K562 (cell line): ENCODE data around the gene ADD1. TPM values are rescaled to one million over a fixed set of nuclear protein-coding genes. Genes with fewer than 3 reads are reported as not detected.

ENCODE experiments used
- ATAC-seq: fragments of 200-7000 bp; cut with Tn5 transposase; 3 replicates; pipeline ENCODE4 v1.9.1; 2020; ENCODE audit warnings: moderate library complexity
- BruUV-seq: library from RNA; stranded (reverse); fragments of 400-500 nt; replicated peaks from 2 replicates; lab custom pipeline; 2021; lab: Mats Ljungman, UMichigan
- CTCF ChIA-PET: fragments of 300-600 bp; formaldehyde crosslinking; extraction: SDS; loops from one replicate; lab custom pipeline; 2021; ENCODE audit warnings: low intra/inter-chr PET ratio; lab: Yijun Ruan, JAX
- POLR2A ChIA-PET: fragments of 300-600, 350-650 bp; sonication (Branson Sonifier 250); formaldehyde crosslinking; extraction: SDS; loops from one replicate; lab custom pipeline; 2021; ENCODE audit warnings: antibody characterized with exemption, inconsistent platforms; lab: Yijun Ruan, JAX
- DNase-seq, 4 experiments: peaks; one replicate each; pipeline versions ENCODE4 v3.0.0 to v3.0.0-alpha.2; 2011 to 2018; ENCODE audit warnings: low spot score in 3 of 4, mixed read lengths in 3 of 4; ENCODE audit errors: extremely low read depth in 1 of 4
- FAIRE-seq: peaks from 2 replicates; lab custom pipeline; 2011; peaks lifted over from hg19 to GRCh38; lab: Jason Lieb, UNC
- H2AFZ ChIP-seq: 2 replicates; pipeline ENCODE4 v1.6.0; 2011; ENCODE audit warnings: low read depth, low read length, control low read depth, inconsistent platforms
- H3K27ac ChIP-seq: fragments of 200-600 bp; 3 replicates; pipeline ENCODE4 v1.8.0; 2011; ENCODE audit warnings: low read depth, mild to moderate bottlenecking, control low read depth, inconsistent platforms, low read length, moderate library complexity, mixed read lengths; ENCODE audit errors: extremely low read depth
- H3K27me3 ChIP-seq, 2 experiments: fragments of 300-600 bp in 1 of 2; 2 replicates in 1 of 2; 3 replicates in 1 of 2; pipeline versions ENCODE4 v1.6.0 to v1.8.0; 2011; ENCODE audit warnings: inconsistent platforms in 2 of 2, low read length in 2 of 2, mild to moderate bottlenecking in 1 of 2, mixed read lengths in 1 of 2, moderate library complexity in 1 of 2; ENCODE audit not compliant: control insufficient read depth in 2 of 2, insufficient read depth in 2 of 2
- H3K36me3 ChIP-seq: fragments of 300-600 bp; 3 replicates; pipeline ENCODE4 v1.8.0; 2011; ENCODE audit warnings: mild to moderate bottlenecking, low read length, inconsistent platforms; ENCODE audit not compliant: control insufficient read depth, insufficient read depth
- H3K4me1 ChIP-seq, 2 experiments: fragments of 200-600 bp in 1 of 2; replicated peaks in 1 of 2; 2 replicates in 1 of 2; 3 replicates in 1 of 2; pipeline versions ENCODE4 v1.5.1 to v1.8.0; 2011; ENCODE audit warnings: inconsistent platforms in 2 of 2, low read length in 2 of 2, mild to moderate bottlenecking in 1 of 2, mixed read lengths in 1 of 2, moderate library complexity in 1 of 2; ENCODE audit not compliant: control insufficient read depth in 2 of 2, insufficient read depth in 2 of 2
- H3K4me2 ChIP-seq: 2 replicates; pipeline ENCODE4 v1.6.1; 2011; ENCODE audit warnings: low read length, control low read depth, inconsistent platforms, mixed read lengths; ENCODE audit not compliant: insufficient read depth
- H3K4me3 ChIP-seq: fragments of 200-600 bp; sonication (generic), shearing (Covaris generic); 2 replicates; pipeline ENCODE4 v1.5.1; 2016; ENCODE audit warnings: control low read depth, inconsistent platforms
- H3K79me2 ChIP-seq: fragments of 200-600 bp; 3 replicates; pipeline ENCODE4 v1.8.0; 2011; ENCODE audit warnings: low read length, inconsistent platforms; ENCODE audit not compliant: control insufficient read depth, insufficient read depth
- H3K9ac ChIP-seq, 2 experiments: 2 replicates each; pipeline versions ENCODE4 v1.6.0 to v1.6.1; 2011; ENCODE audit warnings: low read depth in 2 of 2, low read length in 2 of 2, control low read depth in 1 of 2, inconsistent platforms in 1 of 2, mild to moderate bottlenecking in 1 of 2, mixed read lengths in 1 of 2; ENCODE audit not compliant: insufficient read depth in 1 of 2
- H3K9me1 ChIP-seq: one replicate; pipeline ENCODE4 v1.6.0; 2011; ENCODE audit warnings: inconsistent platforms, mild to moderate bottlenecking, low read length, moderate library complexity; ENCODE audit not compliant: control insufficient read depth, insufficient read depth
- H3K9me3 ChIP-seq: replicated peaks from 2 replicates; pipeline ENCODE4 v1.5.1; 2011; ENCODE audit warnings: low read depth, low read length, inconsistent platforms; ENCODE audit not compliant: control insufficient read depth, insufficient read depth
- H4K20me1 ChIP-seq: replicated peaks from 2 replicates; pipeline ENCODE4 v1.6.1; 2011; ENCODE audit warnings: low read length, inconsistent platforms, mixed read lengths; ENCODE audit not compliant: control insufficient read depth, insufficient read depth
- CAMTA2 ChIP-seq: fragments of 250-450 bp; sonication (Bioruptor Pico); conservative IDR thresholded peaks from 2 replicates; pipeline ENCODE4 v1.5.1; 2022
- DACH1 ChIP-seq: fragments of 450-650 bp; IDR thresholded peaks from 2 replicates; pipeline ENCODE4 v1.6.1; 2018; ENCODE audit not compliant: partially characterized antibody
- HSF4 ChIP-seq: fragments of 250-450 bp; sonication (Bioruptor Pico); IDR thresholded peaks from 2 replicates; pipeline ENCODE4 v2.1.2; 2022; ENCODE audit warnings: mild to moderate bottlenecking, moderate library complexity, borderline replicate concordance
- RBM14 ChIP-seq: fragments of 200-400 bp; formaldehyde crosslinking; IDR thresholded peaks from 2 replicates; pipeline ENCODE4 v1.6.1; 2018; ENCODE audit warnings: low read depth, mild to moderate bottlenecking, low read length, moderate library complexity, borderline replicate concordance; ENCODE audit not compliant: insufficient read depth
- TBP ChIP-seq: optimal IDR thresholded peaks from 2 replicates; pipeline ENCODE3; 2011; ENCODE audit warnings: low read depth, low read length, improper control_type of control experiment
- ZKSCAN8 ChIP-seq: fragments of 200-800 bp; sonication (Bioruptor generic); IDR thresholded peaks from 2 replicates; pipeline ENCODE4 v1.6.1; 2016; ENCODE audit warnings: missing genetic modification characterization, missing compliant biosample characterization
- ZNF583 ChIP-seq: fragments of 250-450 bp; sonication (Bioruptor Pico); IDR thresholded peaks from 2 replicates; pipeline ENCODE4 v1.4.0; 2020
- WGBS: fragments of 100-300 bp; shearing (Covaris generic); methylation state at CpG from one replicate; pipeline ENCODE4 v1.1.6; 2016; ENCODE audit warnings: low coverage, mixed read lengths; ENCODE audit not compliant: insufficient coverage; ENCODE audit errors: missing lambda C conversion rate; 5-methylcytosine and 5-hydroxymethylcytosine counted together
- in situ Hi-C: fragments of 300-500 bp; cut with MboI; formaldehyde crosslinking; loops from 4 replicates; pipeline ENCODE4 v1.15.0; 2018; ENCODE audit warnings: inconsistent platforms, mixed read lengths
- intact Hi-C: fragments of 100-400 bp; cut with micrococcal nuclease; formaldehyde crosslinking; loops from 2 replicates; pipeline ENCODE4 v1.14.2; 2022
- polyA plus RNA-seq, 8 experiments: library from polyadenylated mRNA; depleted of rRNA in 4 of 8; stranded (reverse) in 5 of 8; unstranded in 3 of 8; fragments of >200 nt; fragmentation: Nextera tagmentation in 2 of 8; fragmentation: Illumina TruSeq in 1 of 8; extraction: Ambion mirVana in 2 of 8; extraction: Trizol in 1 of 8; gene quantifications; 2 replicates each; pipeline versions ENCODE4 v1.2.1 to v1.2.3, GENCODE V29; 2011 to 2014; ENCODE audit warnings: inconsistent platforms in 1 of 8, missing spikeins in 1 of 8
- total RNA-seq, 7 experiments: library from RNA; depleted of rRNA in 6 of 7; stranded (reverse); fragments of >200 nt in 6 of 7; fragmentation: Illumina TruSeq in 2 of 7; extraction: Trizol in 2 of 7; gene quantifications; 2 replicates each; pipeline versions ENCODE4 v1.2.1 to v1.2.3, GENCODE V29; 2011 to 2021; ENCODE audit warnings: low replicate concordance in 1 of 7
- TF ChIP-seq, protein P1 (sequence below): fragments of 450-650 bp; formaldehyde crosslinking; IDR thresholded peaks from 2 replicates; pipeline ENCODE4 v1.4.0; 2022; ENCODE audit warnings: missing genetic modification characterization
- TF ChIP-seq, protein P2 (sequence below): fragments of 250-450 bp; sonication (Bioruptor Pico); IDR thresholded peaks from 2 replicates; pipeline ENCODE4 v1.5.0; 2021
- TF ChIP-seq, protein P3 (sequence below): fragments of 250-450 bp; sonication (Bioruptor Pico); IDR thresholded peaks from 2 replicates; pipeline ENCODE4 v1.8.0; 2021; ENCODE audit warnings: mild to moderate bottlenecking, moderate library complexity

ADD1 gene
- total and polyA plus RNA-seq, 9 of the 15 experiments (the other 6 are each of a cell fraction or from before 2014, with no cell fraction given) = 17.5 to 153 (median 74.0) TPM

DNA sequence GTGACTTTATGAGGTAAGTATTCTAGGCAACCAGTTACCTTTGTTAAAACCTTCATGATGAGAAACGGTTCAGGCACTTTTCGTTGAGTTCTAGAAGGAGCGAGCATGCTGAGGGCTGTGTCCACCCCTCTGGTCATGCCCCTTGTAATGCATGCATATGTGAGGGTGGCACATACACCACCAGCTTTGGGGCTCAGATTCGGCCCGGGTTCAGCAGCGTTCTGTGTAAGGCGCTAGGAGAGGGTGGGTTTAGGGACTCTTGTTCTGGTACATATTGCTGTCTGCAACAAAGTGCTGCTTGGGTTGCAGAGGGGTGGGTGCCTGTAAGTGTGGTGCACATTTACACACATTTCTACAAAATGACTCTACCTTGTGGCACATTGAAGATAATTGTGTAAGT is 65.0 kb downstream of the ADD1 start:
- in situ Hi-C loops = no loop called here
- WGBS = 85% methylated on average over 7 of the region's 7 CpGs
- Histone ChIP-seq H3K4me3 (no peak overlapping the region), H3K79me2 (no peaks in the 10 kb centered on the region), H3K27me3 (no peaks in the 10 kb centered on the region), H3K36me3 (peaks cover 82% of the 10 kb centered on the region; the same call in 2 of the 3 replicates), H4K20me1 (peaks cover 7% of the 10 kb centered on the region; the same call in 1 of the 2 replicates), H3K4me2 (no peak overlapping the region), H3K9me1 (no peaks in the 10 kb centered on the region), H3K27ac (no peak overlapping the region), H3K9ac (no peak overlapping the region), H3K9me3 (no peaks in the 10 kb centered on the region), H3K4me1 (no peaks in the 10 kb centered on the region; a peak in 1 of 5 replicates), H2AFZ (no peak overlapping the region)
- ATAC-seq (no peak), FAIRE-seq (no peak), DNase-seq (no peak)
- TF ChIP-seq HSF4 (CRISPR knock-in tag) (no peak), ZKSCAN8 (CRISPR knock-in tag) (no peak), TBP (no peak), RBM14 (no peak), CAMTA2 (CRISPR knock-in tag) (no peak), ZNF583 (no peak), DACH1 (no peak)
- TF ChIP-seq, protein P1, sequence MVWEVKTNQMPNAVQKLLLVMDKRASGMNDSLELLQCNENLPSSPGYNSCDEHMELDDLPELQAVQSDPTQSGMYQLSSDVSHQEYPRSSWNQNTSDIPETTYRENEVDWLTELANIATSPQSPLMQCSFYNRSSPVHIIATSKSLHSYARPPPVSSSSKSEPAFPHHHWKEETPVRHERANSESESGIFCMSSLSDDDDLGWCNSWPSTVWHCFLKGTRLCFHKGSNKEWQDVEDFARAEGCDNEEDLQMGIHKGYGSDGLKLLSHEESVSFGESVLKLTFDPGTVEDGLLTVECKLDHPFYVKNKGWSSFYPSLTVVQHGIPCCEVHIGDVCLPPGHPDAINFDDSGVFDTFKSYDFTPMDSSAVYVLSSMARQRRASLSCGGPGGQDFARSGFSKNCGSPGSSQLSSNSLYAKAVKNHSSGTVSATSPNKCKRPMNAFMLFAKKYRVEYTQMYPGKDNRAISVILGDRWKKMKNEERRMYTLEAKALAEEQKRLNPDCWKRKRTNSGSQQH (CRISPR knock-in tag) = no peak
- TF ChIP-seq, protein P2, sequence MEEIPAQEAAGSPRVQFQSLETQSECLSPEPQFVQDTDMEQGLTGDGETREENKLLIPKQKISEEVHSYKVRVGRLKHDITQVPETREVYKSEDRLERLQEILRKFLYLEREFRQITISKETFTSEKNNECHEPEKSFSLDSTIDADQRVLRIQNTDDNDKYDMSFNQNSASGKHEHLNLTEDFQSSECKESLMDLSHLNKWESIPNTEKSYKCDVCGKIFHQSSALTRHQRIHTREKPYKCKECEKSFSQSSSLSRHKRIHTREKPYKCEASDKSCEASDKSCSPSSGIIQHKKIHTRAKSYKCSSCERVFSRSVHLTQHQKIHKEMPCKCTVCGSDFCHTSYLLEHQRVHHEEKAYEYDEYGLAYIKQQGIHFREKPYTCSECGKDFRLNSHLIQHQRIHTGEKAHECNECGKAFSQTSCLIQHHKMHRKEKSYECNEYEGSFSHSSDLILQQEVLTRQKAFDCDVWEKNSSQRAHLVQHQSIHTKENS = no peak
- TF ChIP-seq, protein P3, sequence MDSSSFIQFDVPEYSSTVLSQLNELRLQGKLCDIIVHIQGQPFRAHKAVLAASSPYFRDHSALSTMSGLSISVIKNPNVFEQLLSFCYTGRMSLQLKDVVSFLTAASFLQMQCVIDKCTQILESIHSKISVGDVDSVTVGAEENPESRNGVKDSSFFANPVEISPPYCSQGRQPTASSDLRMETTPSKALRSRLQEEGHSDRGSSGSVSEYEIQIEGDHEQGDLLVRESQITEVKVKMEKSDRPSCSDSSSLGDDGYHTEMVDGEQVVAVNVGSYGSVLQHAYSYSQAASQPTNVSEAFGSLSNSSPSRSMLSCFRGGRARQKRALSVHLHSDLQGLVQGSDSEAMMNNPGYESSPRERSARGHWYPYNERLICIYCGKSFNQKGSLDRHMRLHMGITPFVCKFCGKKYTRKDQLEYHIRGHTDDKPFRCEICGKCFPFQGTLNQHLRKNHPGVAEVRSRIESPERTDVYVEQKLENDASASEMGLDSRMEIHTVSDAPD (CRISPR knock-in tag) = no peak
- CTCF ChIA-PET = no interaction called here
- intact Hi-C loops = no loop called here
- POLR2A ChIA-PET = no interaction called here
- BruUV-seq = no TSS peak
